CD4-positive, alpha-beta memory T cell (primary cell): ENCODE data around the gene GINS3. TPM values are rescaled to one million over a fixed set of nuclear protein-coding genes. Genes with fewer than 3 reads are reported as not detected.
A peak's percentile ranks its signal among the peaks of the same experiment; 100 is the strongest.

Source experiments
- CTCF ChIA-PET: fragments of 350-600 bp; sonication (Branson Sonifier 250); formaldehyde crosslinking; loops from one replicate; lab custom pipeline; 2021; ENCODE audit warnings: inconsistent platforms; ENCODE audit not compliant: partially characterized antibody; lab: Charles Lee
- POLR2A ChIA-PET: fragments of 350-600 bp; sonication (Branson Sonifier 250); formaldehyde crosslinking; loops from one replicate; lab custom pipeline; 2021; ENCODE audit not compliant: partially characterized antibody; lab: Charles Lee
- DNase-seq, 5 donors: peaks; one replicate each; pipeline versions ENCODE4 v3.0.0 to v3.0.0-alpha.2; 2020 to 2022; ENCODE audit warnings: mixed read lengths in 1 of 5
- H3K27ac ChIP-seq: one replicate; pipeline ENCODE4 v1.7.0; 2013; ENCODE audit warnings: low read depth, low read length
- H3K27me3 ChIP-seq: 2 replicates; pipeline ENCODE4 v1.7.0; 2013; ENCODE audit warnings: mild to moderate bottlenecking, low read length, moderate library complexity; ENCODE audit not compliant: insufficient read depth
- H3K36me3 ChIP-seq: 2 replicates; pipeline ENCODE4 v1.7.0; 2013; ENCODE audit warnings: mild to moderate bottlenecking, low read length, moderate library complexity; ENCODE audit not compliant: insufficient read depth
- H3K4me1 ChIP-seq: 2 replicates; pipeline ENCODE4 v1.7.0; 2013; ENCODE audit warnings: mild to moderate bottlenecking, low read length, moderate library complexity; ENCODE audit not compliant: insufficient read depth
- H3K4me3 ChIP-seq, 2 donors: one replicate each; pipeline ENCODE4 v1.7.0; 2013; ENCODE audit warnings: low read length in 2 of 2, mild to moderate bottlenecking in 1 of 2
- H3K9me3 ChIP-seq, 2 donors: one replicate each; pipeline ENCODE4 v1.7.0; 2013; ENCODE audit warnings: low read length in 2 of 2, control low read depth in 1 of 2; ENCODE audit not compliant: control insufficient read depth in 1 of 2
- H3K27ac Mint-ChIP-seq, 7 donors: one replicate each; pipeline ENCODE4 v1.8.0; 2020 to 2021; ENCODE audit warnings: mixed read lengths in 7 of 7, mild to moderate bottlenecking in 6 of 7, inconsistent platforms in 3 of 7, moderate library complexity in 3 of 7
- H3K27me3 Mint-ChIP-seq, 2 donors: one replicate each; pipeline ENCODE4 v1.8.0; 2020 to 2021; ENCODE audit warnings: mixed read lengths in 2 of 2
- H3K36me3 Mint-ChIP-seq, 2 donors: one replicate each; pipeline ENCODE4 v1.8.0; 2020 to 2021; ENCODE audit warnings: mixed read lengths in 2 of 2, inconsistent platforms in 1 of 2, mild to moderate bottlenecking in 1 of 2
- H3K4me1 Mint-ChIP-seq, 4 donors: one replicate each; pipeline ENCODE4 v1.8.0; 2020 to 2021; ENCODE audit warnings: mixed read lengths in 4 of 4, mild to moderate bottlenecking in 1 of 4
- H3K4me3 Mint-ChIP-seq, 8 donors: one replicate each; pipeline ENCODE4 v1.8.0; 2020 to 2021; ENCODE audit warnings: mixed read lengths in 8 of 8, mild to moderate bottlenecking in 7 of 8, moderate library complexity in 6 of 8, inconsistent platforms in 3 of 8
- H3K9me3 Mint-ChIP-seq, 8 donors: one replicate each; pipeline ENCODE4 v1.8.0; 2020 to 2021; ENCODE audit warnings: mixed read lengths in 8 of 8, mild to moderate bottlenecking in 5 of 8, inconsistent platforms in 3 of 8, moderate library complexity in 1 of 8
- intact Hi-C: fragments of 100-400 bp; cut with micrococcal nuclease; formaldehyde crosslinking; loops from one replicate; pipeline ENCODE4 v1.15.1; 2023
- polyA plus RNA-seq, 2 donors: library from polyadenylated mRNA; unstranded; fragments of 300-500 nt; fragmentation: Illumina TruSeq; gene quantifications; one replicate each; pipeline ENCODE4 v1.2.3, GENCODE V29; 2021
- total RNA-seq, 2 experiments: library from RNA; stranded (reverse); gene quantifications; one replicate each; pipeline ENCODE4 v1.2.3, GENCODE V29; 2021

Gene GINS3
- total and polyA plus RNA-seq, 4 experiments from 2014 or later = 0.78 to 2.2 (median 1.2) TPM

GRCh38 chr16:58425245-58425644, 33.0 kb downstream of the GINS3 start:
- Mint-ChIP-seq H3K27me3 (peaks cover 8% of the 10 kb centered on the region in 2 donors), H3K27ac (peak overlapping the region in 1 of 7 donors; percentile 46), H3K4me1 (peaks cover 5 to 15% (median 10%) of the 10 kb centered on the region in 4 donors), H3K9me3 (no peaks in the 10 kb centered on the region), H3K36me3 (no peaks in the 10 kb centered on the region), H3K4me3 (no peak overlapping the region)
- Histone ChIP-seq H3K4me3 (no peak overlapping the region), H3K27me3 (no peaks in the 10 kb centered on the region), H3K9me3 (no peaks in the 10 kb centered on the region), H3K36me3 (no peaks in the 10 kb centered on the region), H3K27ac (no peak overlapping the region), H3K4me1 (peaks cover 11% of the 10 kb centered on the region)
- ChIA-PET CTCF (no interaction called here), POLR2A (no interaction called here)
- DNase-seq = no peak
- intact Hi-C loops = no loop called here

- Mint-ChIP-seq H3K4me3 (peak overlapping the region in 4 of 8 donors; percentile 18 to 60 (median 34)), H3K36me3 (no peaks in the 10 kb centered on the region), H3K27ac (peak overlapping the region in 4 of 7 donors; percentile 16 to 77 (median 47)), H3K27me3 (peaks cover 4% of the 10 kb centered on the region in 2 donors), H3K4me1 (peaks cover 5 to 15% (median 10%) of the 10 kb centered on the region in 4 donors), H3K9me3 (no peaks in the 10 kb centered on the region)
- intact Hi-C loops = no loop called here
- no peaks in the 10 kb centered on the region for H3K27me3 ChIP-seq
- ChIA-PET POLR2A (no interaction called here), CTCF (no interaction called here)
- H3K9me3 ChIP-seq = no peaks in the 10 kb centered on the region
- peaks cover 11% of the 10 kb centered on the region for H3K4me1 ChIP-seq
- no peaks in the 10 kb centered on the region for H3K36me3 ChIP-seq
- no peak overlapping the region for H3K4me3 ChIP-seq
- peak in 1 of 5 donors; percentile 2 for DNase-seq
- H3K27ac ChIP-seq = no peak overlapping the region
Measured at GRCh38 chr16:58425756-58426494, 33.7 kb downstream of the GINS3 start.

GRCh38 chr16:58426966-58427365, 34.7 kb downstream of the GINS3 start:
- H3K36me3 ChIP-seq = no peaks in the 10 kb centered on the region
- H3K27ac ChIP-seq = no peak overlapping the region
- Mint-ChIP-seq H3K4me1 (peaks cover 5 to 15% (median 10%) of the 10 kb centered on the region in 4 donors), H3K4me3 (peak overlapping the region in 2 of 8 donors; percentile 19 to 51), H3K9me3 (no peaks in the 10 kb centered on the region), H3K27ac (peak overlapping the region in 3 of 7 donors; percentile 5 to 75 (median 37)), H3K27me3 (peaks cover 4% of the 10 kb centered on the region in 2 donors), H3K36me3 (no peaks in the 10 kb centered on the region)
- no peak overlapping the region for H3K4me3 ChIP-seq
- no peaks in the 10 kb centered on the region for H3K27me3 ChIP-seq
- no peaks in the 10 kb centered on the region for H3K9me3 ChIP-seq
- intact Hi-C loops = no loop called here
- DNase-seq = no peak
- POLR2A ChIA-PET = no interaction called here
- CTCF ChIA-PET = no interaction called here
- H3K4me1 ChIP-seq = peaks cover 11% of the 10 kb centered on the region

GRCh38 chr16:58428621-58429542, 36.6 kb downstream of the GINS3 start:
- intact Hi-C loops = no loop called here
- H3K4me1 ChIP-seq = peaks cover 11% of the 10 kb centered on the region
- ChIA-PET CTCF (interaction anchor here (1.4 kb wide), 1 partner anchor 92 kb away, joined by 3 read pairs; no protein-coding TSS in a partner anchor), POLR2A (no interaction called here)
- no peaks in the 10 kb centered on the region for H3K36me3 Mint-ChIP-seq
- H3K27ac ChIP-seq = no peak overlapping the region
- H3K9me3 ChIP-seq = no peaks in the 10 kb centered on the region
- no peaks in the 10 kb centered on the region for H3K27me3 ChIP-seq
- peaks cover 1 to 4% of the 10 kb centered on the region in 2 donors for H3K27me3 Mint-ChIP-seq
- H3K4me3 ChIP-seq = no peak overlapping the region
- no peak for DNase-seq
- H3K9me3 Mint-ChIP-seq = no peaks in the 10 kb centered on the region
- no peaks in the 10 kb centered on the region for H3K36me3 ChIP-seq
- H3K27ac Mint-ChIP-seq = no peak overlapping the region
- H3K4me1 Mint-ChIP-seq = peaks cover 5 to 15% (median 10%) of the 10 kb centered on the region in 4 donors
- H3K4me3 Mint-ChIP-seq = no peak overlapping the region

- Histone ChIP-seq H3K9me3 (no peaks in the 10 kb centered on the region), H3K4me1 (peaks cover 8% of the 10 kb centered on the region), H3K36me3 (no peaks in the 10 kb centered on the region), H3K27ac (no peak overlapping the region), H3K27me3 (no peaks in the 10 kb centered on the region), H3K4me3 (no peak overlapping the region)
- H3K4me1 Mint-ChIP-seq = peaks cover 5 to 14% (median 9%) of the 10 kb centered on the region in 4 donors
- CTCF ChIA-PET = no interaction called here
- no peak overlapping the region for H3K27ac Mint-ChIP-seq
- H3K36me3 Mint-ChIP-seq = no peaks in the 10 kb centered on the region
- no peak overlapping the region for H3K4me3 Mint-ChIP-seq
- peaks cover 0 to 4% of the 10 kb centered on the region in 2 donors for H3K27me3 Mint-ChIP-seq
- no peak for DNase-seq
- H3K9me3 Mint-ChIP-seq = no peaks in the 10 kb centered on the region
- intact Hi-C loops = no loop called here
- POLR2A ChIA-PET = no interaction called here
Measured at GRCh38 chr16:58430718-58431117, 38.4 kb downstream of the GINS3 start.

- H3K4me3 Mint-ChIP-seq = no peak overlapping the region
- H3K36me3 Mint-ChIP-seq = no peaks in the 10 kb centered on the region
Measured at GRCh38 chr16:58433569-58433951, 41.3 kb downstream of the GINS3 start.

GRCh38 chr16:58435779-58436178, 43.5 kb downstream of the GINS3 start:
- Mint-ChIP-seq H3K27ac (no peak overlapping the region), H3K36me3 (no peaks in the 10 kb centered on the region), H3K4me1 (no peaks in the 10 kb centered on the region), H3K9me3 (peaks cover 0 to 18% (median 6%) of the 10 kb centered on the region in 8 donors), H3K27me3 (peaks cover 4 to 7% of the 10 kb centered on the region in 2 donors), H3K4me3 (no peak overlapping the region)
- H3K36me3 ChIP-seq = no peaks in the 10 kb centered on the region
- no peak overlapping the region for H3K27ac ChIP-seq
- H3K4me3 ChIP-seq = no peak overlapping the region
- H3K4me1 ChIP-seq = no peaks in the 10 kb centered on the region
- ChIA-PET POLR2A (no interaction called here), CTCF (no interaction called here)
- no peak for DNase-seq
- intact Hi-C loops = no loop called here
- no peaks in the 10 kb centered on the region for H3K9me3 ChIP-seq
- no peaks in the 10 kb centered on the region for H3K27me3 ChIP-seq

More at GRCh38 chr16:58433569-58433951, 41.3 kb downstream of the GINS3 start:
- Mint-ChIP-seq H3K27me3 (peaks cover 3 to 4% of the 10 kb centered on the region in 2 donors), H3K27ac (no peak overlapping the region), H3K9me3 (peaks cover 0 to 18% (median 6%) of the 10 kb centered on the region in 8 donors), H3K4me1 (no peaks in the 10 kb centered on the region)
- Histone ChIP-seq H3K27me3 (no peaks in the 10 kb centered on the region), H3K4me1 (no peaks in the 10 kb centered on the region), H3K9me3 (no peaks in the 10 kb centered on the region), H3K36me3 (no peaks in the 10 kb centered on the region), H3K27ac (no peak overlapping the region), H3K4me3 (no peak overlapping the region)
- ChIA-PET POLR2A (no interaction called here), CTCF (no interaction called here)
- intact Hi-C loops = no loop called here
- DNase-seq = no peak
